Astrocyte (in vitro differentiated cells and primary cell): ENCODE results near the gene ZFPM1. TPM values are rescaled to one million over a fixed set of nuclear protein-coding genes. Genes with fewer than 3 reads are reported as not detected.

Experiments
- DNase-seq: peaks from one replicate; pipeline ENCODE4 v3.0.0-alpha.2; 2010; ENCODE audit warnings: low read depth
- FAIRE-seq: peaks from 2 replicates; lab custom pipeline; 2011; peaks lifted over from hg19 to GRCh38; lab: Jason Lieb, UNC
- H2AFZ ChIP-seq: 2 replicates; pipeline ENCODE4 v1.6.0; 2012; ENCODE audit warnings: low read depth, low read length, inconsistent platforms
- H3K27ac ChIP-seq: 2 replicates; pipeline ENCODE4 v1.5.1; 2011; ENCODE audit warnings: low read depth, low read length, inconsistent platforms
- H3K27me3 ChIP-seq: 2 replicates; pipeline ENCODE4 v1.6.0; 2011; ENCODE audit warnings: low read length, inconsistent platforms; ENCODE audit not compliant: insufficient read depth
- H3K36me3 ChIP-seq: 2 replicates; pipeline ENCODE4 v1.5.1; 2011; ENCODE audit warnings: low read length, inconsistent platforms; ENCODE audit not compliant: insufficient read depth
- H3K4me1 ChIP-seq: 2 replicates; pipeline ENCODE4 v1.5.1; 2011; ENCODE audit warnings: low read length, inconsistent platforms; ENCODE audit not compliant: insufficient read depth
- H3K4me2 ChIP-seq: 2 replicates; pipeline ENCODE4 v1.6.0; 2012; ENCODE audit warnings: low read length, inconsistent platforms
- H3K4me3 ChIP-seq: 2 replicates; pipeline ENCODE4 v1.5.1; 2011; ENCODE audit warnings: low read depth, mild to moderate bottlenecking, low read length, inconsistent platforms; ENCODE audit not compliant: insufficient read depth
- H3K79me2 ChIP-seq: 2 replicates; pipeline ENCODE4 v1.6.0; 2012; ENCODE audit warnings: mild to moderate bottlenecking, low read length, inconsistent platforms; ENCODE audit not compliant: insufficient read depth
- H3K9ac ChIP-seq: 2 replicates; pipeline ENCODE4 v1.6.0; 2012; ENCODE audit warnings: mild to moderate bottlenecking, low read length, inconsistent platforms
- H3K9me3 ChIP-seq: 2 replicates; pipeline ENCODE4 v1.5.1; 2012; ENCODE audit warnings: low read depth, mild to moderate bottlenecking, low read length, inconsistent platforms; ENCODE audit not compliant: insufficient read depth
- H4K20me1 ChIP-seq: 2 replicates; pipeline ENCODE4 v1.6.0; 2012; ENCODE audit warnings: low read length, inconsistent platforms; ENCODE audit not compliant: insufficient read depth
- H3K27ac Mint-ChIP-seq: one replicate; pipeline ENCODE4 v1.8.0; 2021; ENCODE audit warnings: mild to moderate bottlenecking, mixed read lengths; ENCODE audit not compliant: unreplicated experiment
- H3K27me3 Mint-ChIP-seq: one replicate; pipeline ENCODE4 v1.8.0; 2021; ENCODE audit warnings: low read depth, mixed read lengths; ENCODE audit not compliant: unreplicated experiment
- H3K36me3 Mint-ChIP-seq: one replicate; pipeline ENCODE4 v1.8.0; 2021; ENCODE audit warnings: low read depth, mixed read lengths; ENCODE audit not compliant: unreplicated experiment
- H3K4me1 Mint-ChIP-seq: one replicate; pipeline ENCODE4 v1.8.0; 2021; ENCODE audit warnings: low read depth, mixed read lengths; ENCODE audit not compliant: unreplicated experiment
- H3K4me3 Mint-ChIP-seq: one replicate; pipeline ENCODE4 v1.8.0; 2021; ENCODE audit warnings: mild to moderate bottlenecking, moderate library complexity, mixed read lengths; ENCODE audit not compliant: unreplicated experiment
- H3K9me3 Mint-ChIP-seq: one replicate; pipeline ENCODE4 v1.8.0; 2021; ENCODE audit warnings: mild to moderate bottlenecking, mixed read lengths; ENCODE audit not compliant: unreplicated experiment
- CTCF ChIP-seq: IDR thresholded peaks from 2 replicates; pipeline ENCODE4 v1.5.1; 2011; ENCODE audit warnings: low read depth, mild to moderate bottlenecking, inconsistent platforms, low read length, moderate library complexity; ENCODE audit not compliant: insufficient read depth
- EZH2 ChIP-seq: IDR thresholded peaks from 2 replicates; pipeline ENCODE4 v1.6.1; 2012; ENCODE audit warnings: mild to moderate bottlenecking, low read length, inconsistent platforms; ENCODE audit not compliant: insufficient read depth
- total RNA-seq: library from RNA; stranded (reverse); gene quantifications from 2 replicates; pipeline ENCODE4 v1.2.1, GENCODE V29; 2021

ZFPM1 gene
- total RNA-seq, 1 donor from 2014 or later = 8.6 TPM

DNA sequence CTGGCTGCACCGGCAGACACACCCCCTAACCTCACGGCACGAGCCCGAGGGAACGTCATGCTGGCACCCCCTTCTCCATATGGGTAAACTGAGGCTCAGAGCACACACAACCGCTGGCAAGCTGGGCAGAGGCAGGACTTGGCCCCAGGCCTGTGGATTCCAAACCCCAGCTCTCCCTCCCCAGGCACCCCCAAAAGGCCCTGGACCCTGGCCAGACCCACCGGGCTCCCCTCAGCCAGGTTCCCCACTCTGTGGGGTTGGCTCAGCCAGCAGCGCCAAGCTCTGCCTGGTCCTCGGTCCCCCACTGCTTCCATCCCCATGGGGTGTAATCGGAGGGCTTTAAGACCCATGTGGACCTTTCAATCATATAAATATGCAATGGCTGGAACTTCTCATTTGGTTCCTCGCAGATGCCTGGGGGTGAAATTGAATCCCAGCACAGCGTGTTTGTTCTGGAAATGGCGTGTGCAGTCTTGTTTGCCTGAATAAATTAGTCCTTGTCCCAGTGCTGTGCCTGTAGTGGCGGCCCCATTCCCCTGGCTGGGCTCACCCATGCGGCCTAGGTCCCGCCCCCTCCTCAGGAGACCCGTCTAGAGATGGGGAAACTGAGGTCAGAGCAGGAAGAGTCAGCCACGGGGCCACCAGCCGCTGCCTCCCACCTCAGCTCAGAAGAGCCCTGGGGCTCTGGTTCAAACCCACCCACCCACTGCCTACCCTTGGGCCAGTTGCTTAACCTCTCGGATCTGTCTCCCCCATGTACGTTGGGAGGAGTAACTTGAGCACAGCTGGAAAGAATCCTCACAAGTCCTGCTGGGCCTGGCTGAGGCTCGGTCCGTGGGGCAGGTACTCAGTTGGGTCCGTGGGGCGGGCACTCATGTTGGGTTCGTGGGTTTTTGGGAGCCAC, 57.3 kb downstream of the ZFPM1 start:
- no peaks in the 10 kb centered on the region for H3K9me3 Mint-ChIP-seq
- no peak overlapping the region for H3K4me3 Mint-ChIP-seq
- H3K4me1 Mint-ChIP-seq = no peaks in the 10 kb centered on the region
- Histone ChIP-seq H3K4me1 (no peaks in the 10 kb centered on the region), H3K36me3 (no peaks in the 10 kb centered on the region), H4K20me1 (peaks cover 25% of the 10 kb centered on the region), H3K4me2 (no peak overlapping the region), H3K27ac (no peak overlapping the region), H3K9me3 (no peaks in the 10 kb centered on the region), H3K9ac (no peak overlapping the region), H3K4me3 (no peak overlapping the region), H3K79me2 (no peaks in the 10 kb centered on the region), H3K27me3 (no peaks in the 10 kb centered on the region), H2AFZ (no peak overlapping the region)
- H3K27me3 Mint-ChIP-seq = no peaks in the 10 kb centered on the region
- DNase-seq (no peak), FAIRE-seq (no peak)
- H3K36me3 Mint-ChIP-seq = peaks cover 5% of the 10 kb centered on the region
- TF ChIP-seq CTCF (no peak), EZH2 (no peak)
- no peak overlapping the region for H3K27ac Mint-ChIP-seq

GRCh38 chr16:88511060-88511459, 58.0 kb downstream of the ZFPM1 start:
- H3K27me3 Mint-ChIP-seq = peaks cover 3% of the 10 kb centered on the region
- Histone ChIP-seq H4K20me1 (peaks cover 27% of the 10 kb centered on the region), H3K79me2 (no peaks in the 10 kb centered on the region), H3K36me3 (no peaks in the 10 kb centered on the region), H3K9ac (no peak overlapping the region), H3K4me3 (no peak overlapping the region), H2AFZ (no peak overlapping the region), H3K27ac (no peak overlapping the region), H3K27me3 (no peaks in the 10 kb centered on the region), H3K9me3 (no peaks in the 10 kb centered on the region), H3K4me1 (no peaks in the 10 kb centered on the region), H3K4me2 (no peak overlapping the region)
- no peaks in the 10 kb centered on the region for H3K9me3 Mint-ChIP-seq
- DNase-seq = no peak
- TF ChIP-seq CTCF (no peak), EZH2 (no peak)
- H3K27ac Mint-ChIP-seq = no peak overlapping the region
- no peaks in the 10 kb centered on the region for H3K4me1 Mint-ChIP-seq
- no peak for FAIRE-seq
- no peak overlapping the region for H3K4me3 Mint-ChIP-seq
- peaks cover 5% of the 10 kb centered on the region for H3K36me3 Mint-ChIP-seq

- Mint-ChIP-seq H3K36me3 (peaks cover 8% of the 10 kb centered on the region), H3K27ac (no peak overlapping the region), H3K27me3 (peaks cover 3% of the 10 kb centered on the region), H3K4me3 (no peak overlapping the region), H3K4me1 (no peaks in the 10 kb centered on the region), H3K9me3 (no peaks in the 10 kb centered on the region)
- Histone ChIP-seq H3K4me1 (no peaks in the 10 kb centered on the region), H3K36me3 (no peaks in the 10 kb centered on the region), H3K27me3 (no peaks in the 10 kb centered on the region), H4K20me1 (peaks cover 26% of the 10 kb centered on the region), H3K9me3 (no peaks in the 10 kb centered on the region), H2AFZ (no peak overlapping the region), H3K4me3 (no peak overlapping the region), H3K79me2 (no peaks in the 10 kb centered on the region), H3K9ac (no peak overlapping the region), H3K27ac (no peak overlapping the region), H3K4me2 (no peak overlapping the region)
- FAIRE-seq (no peak), DNase-seq (no peak)
- TF ChIP-seq EZH2 = no peak
- TF ChIP-seq CTCF = no peak
These were observed 58.8 kb downstream of the ZFPM1 start for GRCh38 chr16:88511906-88512305.
